NCI-H1048 (cell line): Measurements from ENCODE around the gene HOXD4.

Source experiments
- DNase-seq: peaks from one replicate; lab custom pipeline; 2025; lab: John Stamatoyannopoulos, UW

Gene HOXD4

GRCh38 chr2:176114120-176114929 lies 37.0 kb upstream of the HOXD4 start:
- DNase-seq: no peak

GRCh38 chr2:176114930-176115625 lies 36.3 kb upstream of the HOXD4 start:
- no peak for DNase-seq

GRCh38 chr2:176115883-176116813 lies 35.2 kb upstream of the HOXD4 start, which contains the start of gene HOXD10:
TSS of gene HOXD10 (plus strand) at chr2:176116778. CDS start at chr2:176116834, 56 bp downstream.
- no peak for DNase-seq

DNA sequence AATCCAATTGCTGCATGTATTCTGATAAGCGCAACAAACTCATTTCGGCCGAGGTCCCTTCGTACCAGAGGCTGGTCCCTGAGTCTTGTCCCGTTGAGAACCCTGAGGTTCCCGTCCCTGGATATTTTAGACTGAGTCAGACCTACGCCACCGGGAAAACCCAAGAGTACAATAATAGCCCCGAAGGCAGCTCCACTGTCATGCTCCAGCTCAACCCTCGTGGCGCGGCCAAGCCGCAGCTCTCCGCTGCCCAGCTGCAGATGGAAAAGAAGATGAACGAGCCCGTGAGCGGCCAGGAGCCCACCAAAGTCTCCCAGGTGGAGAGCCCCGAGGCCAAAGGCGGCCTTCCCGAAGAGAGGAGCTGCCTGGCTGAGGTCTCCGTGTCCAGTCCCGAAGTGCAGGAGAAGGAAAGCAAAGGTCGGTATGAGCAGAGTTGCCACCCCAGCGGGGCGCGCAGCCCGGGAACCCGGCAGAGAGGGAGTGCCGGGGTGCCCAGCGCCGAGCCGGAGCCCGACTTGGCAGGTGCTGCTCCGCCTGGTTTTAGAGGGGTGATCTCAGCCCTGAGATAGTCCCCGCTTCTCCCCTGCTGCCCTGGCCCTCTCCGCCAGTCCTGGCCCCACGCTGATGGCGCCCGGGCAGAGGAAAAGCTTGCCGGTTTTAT lies 34.1 kb upstream of the HOXD4 start:
- DNase-seq: no peak

- DNase-seq: no peak
Observed at GRCh38 chr2:176117823-176118371, 33.5 kb upstream of the HOXD4 start.

GRCh38 chr2:176118601-176119339 lies 32.6 kb upstream of the HOXD4 start:
- DNase-seq: peak; percentile 60

GRCh38 chr2:176120364-176121189 lies 30.8 kb upstream of the HOXD4 start:
- no peak for DNase-seq

DNA sequence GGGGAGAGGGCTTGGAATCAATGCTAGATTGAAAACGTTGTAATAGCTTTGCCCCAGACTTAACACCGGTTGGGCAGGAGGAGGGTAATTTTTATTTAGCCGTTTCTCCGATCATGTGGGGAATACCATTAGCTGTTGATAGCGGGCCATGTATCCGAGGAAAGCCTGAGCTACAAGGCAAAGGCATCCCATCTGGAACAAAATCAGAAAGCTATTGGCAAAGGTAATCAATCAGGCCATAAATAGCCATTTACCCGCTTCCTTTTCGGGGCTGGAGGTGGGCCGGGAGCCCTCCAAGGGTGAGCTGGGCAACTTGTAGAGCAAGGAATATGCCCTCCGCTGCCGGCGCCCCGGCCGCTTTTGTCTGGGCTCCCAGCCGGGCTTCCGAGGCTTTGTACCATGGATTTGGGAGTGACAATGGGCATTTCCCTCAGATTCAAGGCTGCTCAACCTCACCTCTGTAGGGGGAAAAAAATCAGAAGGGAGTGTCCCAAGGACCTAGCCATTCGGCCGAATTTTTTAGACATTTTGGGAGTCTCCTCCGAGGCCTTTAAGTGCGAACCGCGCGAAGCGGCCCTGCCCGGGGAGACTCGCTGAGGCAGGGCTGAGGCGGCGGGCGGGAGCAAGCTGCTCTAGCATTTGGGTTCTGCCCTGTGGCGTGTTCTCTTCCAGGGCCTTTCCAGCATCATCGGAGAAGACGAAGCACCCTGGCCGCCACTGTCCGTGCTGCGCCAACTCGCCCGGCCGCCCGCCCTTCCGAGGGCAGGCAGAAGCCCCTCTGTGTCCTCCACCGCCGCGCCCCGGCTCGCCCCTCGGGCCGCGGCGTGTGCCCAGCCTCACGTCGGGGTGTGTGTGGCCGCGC lies 29.9 kb upstream of the HOXD4 start:
- no peak for DNase-seq

DNA sequence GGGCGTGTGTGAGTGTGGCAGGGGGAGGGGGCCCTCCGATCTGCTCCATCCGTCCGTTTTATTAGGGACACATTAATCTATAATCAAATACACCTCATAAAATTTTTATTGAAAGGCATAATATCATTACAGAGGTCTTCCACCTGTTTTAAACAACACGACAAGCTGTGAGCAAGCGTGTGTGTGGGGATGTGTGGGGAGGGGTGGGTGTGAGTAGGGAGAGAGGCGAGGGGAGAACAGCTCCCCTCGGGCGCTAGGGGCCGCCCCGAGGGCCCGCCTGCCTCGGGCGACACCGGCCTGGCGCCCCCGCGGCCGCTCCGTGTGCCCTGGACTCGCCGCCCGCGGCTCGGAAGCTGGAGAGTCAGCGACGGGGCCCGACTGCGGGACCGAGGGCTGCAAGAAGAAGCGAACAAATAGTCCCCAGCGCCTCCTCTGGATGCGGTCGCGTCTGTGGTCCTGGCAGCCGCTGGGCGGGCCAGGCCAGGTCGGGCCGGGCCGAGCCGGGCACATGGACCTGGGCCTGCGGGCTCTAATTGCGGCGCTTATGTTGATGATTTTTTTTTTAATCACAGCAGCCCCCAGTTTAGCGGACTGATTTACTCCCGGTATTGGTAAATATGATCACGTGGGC lies 29.2 kb upstream of the HOXD4 start:
- DNase-seq: no peak

DNA sequence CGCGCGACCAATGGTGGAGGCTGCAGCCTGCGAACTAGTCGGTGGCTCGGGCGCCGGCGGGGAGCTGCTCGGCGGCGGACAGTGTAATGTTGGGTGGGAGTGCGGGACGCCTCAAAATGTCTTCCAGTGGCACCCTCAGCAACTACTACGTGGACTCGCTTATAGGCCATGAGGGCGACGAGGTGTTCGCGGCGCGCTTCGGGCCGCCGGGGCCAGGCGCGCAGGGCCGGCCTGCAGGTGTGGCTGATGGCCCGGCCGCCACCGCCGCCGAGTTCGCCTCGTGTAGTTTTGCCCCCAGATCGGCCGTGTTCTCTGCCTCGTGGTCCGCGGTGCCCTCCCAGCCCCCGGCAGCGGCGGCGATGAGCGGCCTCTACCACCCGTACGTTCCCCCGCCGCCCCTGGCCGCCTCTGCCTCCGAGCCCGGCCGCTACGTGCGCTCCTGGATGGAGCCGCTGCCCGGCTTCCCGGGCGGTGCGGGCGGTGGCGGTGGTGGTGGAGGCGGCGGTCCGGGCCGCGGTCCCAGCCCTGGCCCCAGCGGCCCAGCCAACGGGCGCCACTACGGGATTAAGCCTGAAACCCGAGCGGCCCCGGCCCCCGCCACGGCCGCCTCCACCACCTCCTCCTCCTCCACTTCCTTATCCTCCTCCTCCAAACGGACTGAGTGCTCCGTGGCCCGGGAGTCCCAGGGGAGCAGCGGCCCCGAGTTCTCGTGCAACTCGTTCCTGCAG lies 28.5 kb upstream of the HOXD4 start, which contains the start of gene HOXD9:
Gene HOXD9, plus strand, starts transcription at position 37 of the 728 bp plus-strand sequence. Its CDS starts 50 bp downstream, at position 87.
- no peak for DNase-seq

- DNase-seq: no peak
Observed at GRCh38 chr2:176123411-176124109, 27.8 kb upstream of the HOXD4 start.

- no peak for DNase-seq
Observed at GRCh38 chr2:176124110-176124946, 27.0 kb upstream of the HOXD4 start.

- DNase-seq: no peak
Observed at GRCh38 chr2:176124947-176125771, 26.2 kb upstream of the HOXD4 start.

DNA sequence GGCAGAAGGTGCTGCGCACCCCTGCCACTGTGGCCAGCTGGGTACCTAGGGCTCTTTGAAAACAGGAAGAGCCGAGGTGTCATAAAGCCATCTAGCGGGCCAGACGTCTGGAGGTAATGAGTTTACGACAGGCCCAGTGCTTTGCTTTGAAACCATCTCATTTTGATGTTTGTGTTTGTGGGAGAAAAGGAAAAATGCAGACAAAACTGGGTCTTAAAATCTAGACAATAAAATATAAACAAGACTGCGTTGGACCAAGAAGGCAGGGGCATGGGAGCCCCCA lies 25.6 kb upstream of the HOXD4 start:
- no peak for DNase-seq
